Mesenchymal stem cell (in vitro differentiated cells and primary cell): Measurements from ENCODE around the gene ST6GALNAC3.
A peak's percentile ranks its signal among the peaks of the same experiment; 100 is the strongest.

Source experiments
- DNase-seq: peaks from one replicate; pipeline ENCODE4 v3.0.0-alpha.2; 2013
- H2AFZ ChIP-seq: one replicate; pipeline ENCODE4 v1.6.1; 2013; ENCODE audit warnings: low read depth, mild to moderate bottlenecking, control low read depth, inconsistent platforms, low read length, moderate library complexity
- H2AK5ac ChIP-seq: 2 replicates; pipeline ENCODE4 v1.6.1; 2013; ENCODE audit warnings: low read length, moderate library complexity, mild to moderate bottlenecking, inconsistent platforms; ENCODE audit not compliant: severe bottlenecking
- H2BK120ac ChIP-seq: one replicate; pipeline ENCODE4 v1.6.1; 2013; ENCODE audit warnings: low read depth, mild to moderate bottlenecking, inconsistent platforms, low read length, moderate library complexity
- H2BK12ac ChIP-seq, 2 experiments: one replicate each; pipeline ENCODE4 v1.6.1; 2013; ENCODE audit warnings: inconsistent platforms in 2 of 2, low read length in 2 of 2, mild to moderate bottlenecking in 2 of 2, moderate library complexity in 2 of 2, control low read depth in 1 of 2
- H2BK15ac ChIP-seq: one replicate; pipeline ENCODE4 v1.6.1; 2013; ENCODE audit warnings: mild to moderate bottlenecking, low read depth, inconsistent platforms; ENCODE audit not compliant: poor library complexity, severe bottlenecking
- H2BK5ac ChIP-seq: 2 replicates; pipeline ENCODE4 v1.6.1; 2013; ENCODE audit warnings: low read depth, mild to moderate bottlenecking, low read length, control low read depth, inconsistent platforms; ENCODE audit not compliant: poor library complexity, severe bottlenecking
- H3K14ac ChIP-seq, 2 experiments: one replicate each; pipeline ENCODE4 v1.6.1; 2013; ENCODE audit warnings: inconsistent platforms in 2 of 2, low read length in 2 of 2, control low read depth in 1 of 2, mild to moderate bottlenecking in 1 of 2, moderate library complexity in 1 of 2
- H3K18ac ChIP-seq, 2 experiments: one replicate each; pipeline ENCODE4 v1.6.1; 2013; ENCODE audit warnings: inconsistent platforms in 2 of 2, low read length in 2 of 2, control low read depth in 1 of 2, low read depth in 1 of 2, mild to moderate bottlenecking in 1 of 2
- H3K23ac ChIP-seq, 2 experiments: one replicate each; pipeline ENCODE4 v1.6.1; 2013; ENCODE audit warnings: inconsistent platforms in 2 of 2, low read length in 2 of 2, mild to moderate bottlenecking in 2 of 2, moderate library complexity in 2 of 2, control low read depth in 1 of 2
- H3K27ac ChIP-seq: 2 replicates; pipeline ENCODE4 v1.5.1; 2013; ENCODE audit warnings: mild to moderate bottlenecking, moderate library complexity, low read length, control low read depth, inconsistent platforms; ENCODE audit not compliant: poor library complexity, severe bottlenecking
- H3K27me3 ChIP-seq, 2 experiments: 2 replicates each; pipeline versions ENCODE4 v1.6.1 to v1.7.0; 2013; ENCODE audit warnings: low read length in 2 of 2, mild to moderate bottlenecking in 2 of 2, moderate library complexity in 2 of 2, control low read depth in 1 of 2, inconsistent platforms in 1 of 2; ENCODE audit not compliant: control insufficient read depth in 1 of 2, insufficient read depth in 1 of 2
- H3K36me3 ChIP-seq, 2 experiments: 2 replicates each; pipeline versions ENCODE4 v1.6.1 to v1.7.0; 2013; ENCODE audit warnings: low read length in 2 of 2, control low read depth in 1 of 2, inconsistent platforms in 1 of 2, low read depth in 1 of 2, mild to moderate bottlenecking in 1 of 2; ENCODE audit not compliant: insufficient read depth in 2 of 2, control insufficient read depth in 1 of 2
- H3K4ac ChIP-seq, 2 experiments: one replicate each; pipeline ENCODE4 v1.6.1; 2013; ENCODE audit warnings: inconsistent platforms in 2 of 2, low read length in 2 of 2, mild to moderate bottlenecking in 2 of 2, moderate library complexity in 2 of 2, control low read depth in 1 of 2, low read depth in 1 of 2
- H3K4me1 ChIP-seq: 2 replicates; pipeline ENCODE4 v1.6.1; 2013; ENCODE audit warnings: low read depth, low read length, control low read depth; ENCODE audit not compliant: control insufficient read depth, insufficient read depth
- H3K4me2 ChIP-seq: 2 replicates; pipeline ENCODE4 v1.6.1; 2013; ENCODE audit warnings: low read length, mild to moderate bottlenecking, inconsistent platforms; ENCODE audit not compliant: poor library complexity, severe bottlenecking
- H3K4me3 ChIP-seq, 2 experiments: 2 replicates each; pipeline versions ENCODE4 v1.5.1 to v1.7.0; 2013; ENCODE audit warnings: low read length in 2 of 2, mild to moderate bottlenecking in 2 of 2, control low read depth in 1 of 2, low read depth in 1 of 2; ENCODE audit not compliant: insufficient read depth in 1 of 2
- H3K79me1 ChIP-seq: replicated peaks from 2 replicates; pipeline ENCODE4 v1.6.1; 2013; ENCODE audit warnings: mild to moderate bottlenecking, control low read depth, low read length, inconsistent platforms; ENCODE audit not compliant: poor library complexity, severe bottlenecking
- H3K9ac ChIP-seq: 2 replicates; pipeline ENCODE4 v1.7.0; 2013; ENCODE audit warnings: mild to moderate bottlenecking, low read length, moderate library complexity
- H3K9me3 ChIP-seq: 2 replicates; pipeline ENCODE4 v1.7.0; 2013; ENCODE audit warnings: mild to moderate bottlenecking, low read length; ENCODE audit not compliant: control insufficient read depth
- H4K8ac ChIP-seq: one replicate; pipeline ENCODE4 v1.6.1; 2013; ENCODE audit warnings: inconsistent platforms, mild to moderate bottlenecking, low read length, moderate library complexity
- H4K91ac ChIP-seq: one replicate; pipeline ENCODE4 v1.6.1; 2013; ENCODE audit warnings: mild to moderate bottlenecking, low read length, inconsistent platforms
- WGBS: methylation state at CpG from one replicate; pipeline ENCODE4 v1.1.7; 2013; ENCODE audit warnings: mixed read lengths; 5-methylcytosine and 5-hydroxymethylcytosine counted together

Gene ST6GALNAC3

DNA sequence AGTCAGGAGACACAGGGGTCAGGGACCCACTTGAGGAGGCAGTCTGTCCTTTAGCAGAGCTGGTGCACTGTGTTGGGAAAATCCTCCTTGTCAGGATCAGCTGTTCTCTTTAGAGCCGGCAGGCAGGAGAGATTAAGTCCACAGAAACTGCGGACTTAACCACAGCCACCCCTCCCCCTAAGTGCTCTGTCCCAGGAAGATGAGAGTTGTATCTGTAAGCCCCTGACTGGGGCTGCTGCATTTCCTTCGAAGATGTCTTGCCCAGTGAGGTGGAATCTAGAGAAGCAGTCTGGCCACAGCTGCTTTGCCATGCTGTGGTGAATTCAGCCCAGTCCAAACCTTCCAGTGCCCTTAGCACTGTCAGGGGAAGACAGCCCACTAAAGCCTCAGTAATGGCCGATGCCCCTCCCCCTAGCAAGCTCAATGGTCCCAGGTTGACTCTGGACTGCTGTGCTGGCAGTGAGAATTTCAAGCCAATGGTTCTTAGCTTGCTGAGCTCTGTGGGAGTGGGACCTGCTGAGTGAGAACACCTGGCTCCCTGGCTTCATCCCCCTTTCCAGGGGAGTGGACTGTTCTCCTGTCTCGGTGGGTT is 172.8 kb downstream of the ST6GALNAC3 start:
- H3K23ac ChIP-seq: no peak overlapping the region

DNA sequence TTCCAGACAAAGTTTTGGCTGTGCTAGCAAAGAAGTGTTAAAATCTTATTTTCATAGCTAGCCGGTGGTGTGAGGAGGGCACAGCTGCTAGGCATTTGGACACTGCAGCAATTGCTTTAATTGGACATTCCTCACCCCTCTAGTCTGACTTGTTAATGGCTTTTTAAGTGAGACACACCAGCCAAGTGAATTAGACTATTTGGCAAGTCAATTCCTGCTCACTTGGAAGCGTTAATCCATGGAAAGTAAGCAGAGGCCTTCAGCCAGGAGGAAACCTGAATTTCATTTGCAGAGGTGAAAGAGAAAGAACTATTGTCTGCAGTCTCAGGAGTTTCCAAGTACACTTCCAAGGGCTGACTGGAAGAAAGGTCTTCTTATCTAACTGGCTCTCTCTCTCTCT is 175.7 kb downstream of the ST6GALNAC3 start:
- H3K36me3 ChIP-seq: no peaks in the 10 kb centered on the region
- no peak overlapping the region for H4K8ac ChIP-seq
- no peak overlapping the region for H3K27ac ChIP-seq
- no peaks in the 10 kb centered on the region for H3K9me3 ChIP-seq
- H3K4me3 ChIP-seq: no peak overlapping the region
- 54% methylated on average over 2 of the region's 2 CpGs for WGBS
- no peak overlapping the region for H2AFZ ChIP-seq
- H2AK5ac ChIP-seq: no peak overlapping the region
- DNase-seq: no peak
- H3K23ac ChIP-seq: no peak overlapping the region
- no peak overlapping the region for H3K4ac ChIP-seq
- H3K79me1 ChIP-seq: no peaks in the 10 kb centered on the region
- H3K27me3 ChIP-seq: peaks cover 0 to 13% of the 10 kb centered on the region in 2 experiments
- no peak overlapping the region for H2BK12ac ChIP-seq
- no peak overlapping the region for H3K4me2 ChIP-seq
- no peak overlapping the region for H3K18ac ChIP-seq
- no peak overlapping the region for H2BK5ac ChIP-seq
- no peak overlapping the region for H3K14ac ChIP-seq
- no peaks in the 10 kb centered on the region for H3K4me1 ChIP-seq
- no peak overlapping the region for H3K9ac ChIP-seq
- no peak overlapping the region for H4K91ac ChIP-seq
- H2BK15ac ChIP-seq: no peak overlapping the region
- H2BK120ac ChIP-seq: no peak overlapping the region

More for the DNA sequence above, 172.8 kb downstream of the ST6GALNAC3 start:
- Histone ChIP-seq H3K27me3 (peaks cover 0 to 13% of the 10 kb centered on the region in 2 experiments), H3K9me3 (peaks cover 6% of the 10 kb centered on the region), H3K4me2 (no peak overlapping the region), H3K18ac (peak overlapping the region in 1 of 2 experiments; percentile 24), H2AK5ac (no peak overlapping the region), H2BK120ac (no peak overlapping the region), H4K8ac (peak overlapping the region; percentile 19), H3K4me1 (no peaks in the 10 kb centered on the region), H2BK15ac (no peak overlapping the region), H3K14ac (peak overlapping the region in 1 of 2 experiments; percentile 32), H3K4me3 (no peak overlapping the region), H4K91ac (no peak overlapping the region), H2BK5ac (no peak overlapping the region), H3K9ac (no peak overlapping the region), H3K4ac (no peak overlapping the region), H3K36me3 (no peaks in the 10 kb centered on the region), H2BK12ac (no peak overlapping the region), H3K27ac (no peak overlapping the region), H3K79me1 (no peaks in the 10 kb centered on the region), H2AFZ (no peak overlapping the region)
- 46% methylated on average over 5 of the region's 5 CpGs for WGBS
- no peak for DNase-seq

GRCh38 chr1:76252431-76252830 is 177.9 kb downstream of the ST6GALNAC3 start:
- H2BK5ac ChIP-seq: no peak overlapping the region

GRCh38 chr1:76254104-76255030 is 179.8 kb downstream of the ST6GALNAC3 start:
- Histone ChIP-seq H2BK15ac (no peak overlapping the region), H2AFZ (no peak overlapping the region), H3K4me3 (no peak overlapping the region), H3K18ac (no peak overlapping the region), H4K8ac (no peak overlapping the region), H3K4me2 (no peak overlapping the region), H3K79me1 (no peaks in the 10 kb centered on the region), H3K27me3 (no peaks in the 10 kb centered on the region), H2AK5ac (no peak overlapping the region), H3K4me1 (no peaks in the 10 kb centered on the region), H2BK120ac (no peak overlapping the region), H2BK5ac (no peak overlapping the region), H2BK12ac (no peak overlapping the region), H3K9ac (no peak overlapping the region), H3K9me3 (no peaks in the 10 kb centered on the region), H3K36me3 (no peaks in the 10 kb centered on the region), H3K4ac (no peak overlapping the region), H3K14ac (no peak overlapping the region), H4K91ac (no peak overlapping the region), H3K23ac (no peak overlapping the region), H3K27ac (no peak overlapping the region)
- peak; percentile 62 for DNase-seq
- 81% methylated on average over 7 of the region's 9 CpGs for WGBS

More at GRCh38 chr1:76252431-76252830, 177.9 kb downstream of the ST6GALNAC3 start:
- H3K4me1 ChIP-seq: no peaks in the 10 kb centered on the region
- H3K23ac ChIP-seq: no peak overlapping the region
- no peak overlapping the region for H2BK12ac ChIP-seq
- H4K8ac ChIP-seq: no peak overlapping the region
- no peak for DNase-seq
- H3K14ac ChIP-seq: no peak overlapping the region
- H2AFZ ChIP-seq: no peak overlapping the region
- no peak overlapping the region for H4K91ac ChIP-seq
- no peak overlapping the region for H3K18ac ChIP-seq
- H2AK5ac ChIP-seq: no peak overlapping the region
- no peaks in the 10 kb centered on the region for H3K79me1 ChIP-seq
- H3K27ac ChIP-seq: no peak overlapping the region
- H3K36me3 ChIP-seq: no peaks in the 10 kb centered on the region
- H2BK120ac ChIP-seq: no peak overlapping the region
- H3K4me3 ChIP-seq: no peak overlapping the region
- WGBS: 80% methylated on average over 1 of the region's 3 CpGs
- no peak overlapping the region for H2BK15ac ChIP-seq
- H3K9ac ChIP-seq: no peak overlapping the region
- H3K9me3 ChIP-seq: no peaks in the 10 kb centered on the region
- H3K4ac ChIP-seq: no peak overlapping the region
- H3K4me2 ChIP-seq: no peak overlapping the region
- H3K27me3 ChIP-seq: peaks cover 0 to 7% of the 10 kb centered on the region in 2 experiments
